PFSK-1 (cell line): ENCODE data around the gene PAPSS1.

Source experiments
- POLR2AphosphoS5 ChIP-seq: IDR thresholded peaks from 2 replicates; pipeline ENCODE4 v1.6.1; 2012; ENCODE audit warnings: low read depth, mild to moderate bottlenecking, control low read depth, low read length, moderate library complexity
- TF ChIP-seq, protein P1 (sequence below), 2 experiments: IDR thresholded peaks; 2 replicates each; pipeline versions ENCODE4 v1.6.1 to v1.8.0; 2011 to 2012; ENCODE audit warnings: low read depth in 2 of 2, low read length in 2 of 2, control low read depth in 1 of 2, inconsistent platforms in 1 of 2, mild to moderate bottlenecking in 1 of 2, moderate library complexity in 1 of 2; ENCODE audit not compliant: insufficient read depth in 1 of 2

DNA sequence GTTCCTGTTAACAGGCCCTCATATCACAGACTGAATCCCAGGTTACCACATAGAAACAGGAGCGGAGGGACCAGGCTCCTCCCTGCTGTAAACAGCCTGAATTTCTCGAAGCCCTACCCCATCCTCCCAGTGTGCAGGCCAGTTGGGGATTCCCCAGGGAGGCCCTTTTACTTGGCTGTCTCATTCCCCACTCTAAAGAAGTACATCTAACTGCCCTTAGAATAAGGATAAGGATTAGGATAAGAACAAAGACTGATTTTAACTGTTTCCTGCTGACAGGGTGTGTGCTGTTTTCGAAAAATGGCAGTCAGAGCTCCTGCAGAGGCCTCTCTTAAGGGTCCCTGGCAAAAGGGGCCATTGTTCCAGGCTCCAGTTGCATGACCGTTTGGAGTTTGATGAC lies 133.7 kb downstream of the PAPSS1 start:
- TF ChIP-seq POLR2AphosphoS5: no peak
- TF ChIP-seq, protein P1, sequence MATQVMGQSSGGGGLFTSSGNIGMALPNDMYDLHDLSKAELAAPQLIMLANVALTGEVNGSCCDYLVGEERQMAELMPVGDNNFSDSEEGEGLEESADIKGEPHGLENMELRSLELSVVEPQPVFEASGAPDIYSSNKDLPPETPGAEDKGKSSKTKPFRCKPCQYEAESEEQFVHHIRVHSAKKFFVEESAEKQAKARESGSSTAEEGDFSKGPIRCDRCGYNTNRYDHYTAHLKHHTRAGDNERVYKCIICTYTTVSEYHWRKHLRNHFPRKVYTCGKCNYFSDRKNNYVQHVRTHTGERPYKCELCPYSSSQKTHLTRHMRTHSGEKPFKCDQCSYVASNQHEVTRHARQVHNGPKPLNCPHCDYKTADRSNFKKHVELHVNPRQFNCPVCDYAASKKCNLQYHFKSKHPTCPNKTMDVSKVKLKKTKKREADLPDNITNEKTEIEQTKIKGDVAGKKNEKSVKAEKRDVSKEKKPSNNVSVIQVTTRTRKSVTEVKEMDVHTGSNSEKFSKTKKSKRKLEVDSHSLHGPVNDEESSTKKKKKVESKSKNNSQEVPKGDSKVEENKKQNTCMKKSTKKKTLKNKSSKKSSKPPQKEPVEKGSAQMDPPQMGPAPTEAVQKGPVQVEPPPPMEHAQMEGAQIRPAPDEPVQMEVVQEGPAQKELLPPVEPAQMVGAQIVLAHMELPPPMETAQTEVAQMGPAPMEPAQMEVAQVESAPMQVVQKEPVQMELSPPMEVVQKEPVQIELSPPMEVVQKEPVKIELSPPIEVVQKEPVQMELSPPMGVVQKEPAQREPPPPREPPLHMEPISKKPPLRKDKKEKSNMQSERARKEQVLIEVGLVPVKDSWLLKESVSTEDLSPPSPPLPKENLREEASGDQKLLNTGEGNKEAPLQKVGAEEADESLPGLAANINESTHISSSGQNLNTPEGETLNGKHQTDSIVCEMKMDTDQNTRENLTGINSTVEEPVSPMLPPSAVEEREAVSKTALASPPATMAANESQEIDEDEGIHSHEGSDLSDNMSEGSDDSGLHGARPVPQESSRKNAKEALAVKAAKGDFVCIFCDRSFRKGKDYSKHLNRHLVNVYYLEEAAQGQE (IDR thresholded peaks at IDR 0.05; ENCODE audit: insufficient read depth in 1 of 2, low read depth in 2 of 2, low read length in 2 of 2): no peak
